Endothelial cell (in vitro differentiated cells): ENCODE data around the gene SCN3A. TPM values are rescaled to one million over a fixed set of nuclear protein-coding genes. Genes with fewer than 3 reads are reported as not detected.

Experiments
- DNase-seq: peaks from one replicate; pipeline ENCODE4 v3.0.0; 2021; ENCODE audit warnings: low spot score
- H3K27ac Mint-ChIP-seq: one replicate; pipeline ENCODE4 v1.8.0; 2021; ENCODE audit warnings: mixed read lengths, inconsistent platforms; ENCODE audit not compliant: unreplicated experiment
- H3K27me3 Mint-ChIP-seq: one replicate; pipeline ENCODE4 v1.8.0; 2021; ENCODE audit warnings: mild to moderate bottlenecking, moderate library complexity, mixed read lengths, inconsistent platforms; ENCODE audit not compliant: unreplicated experiment
- H3K36me3 Mint-ChIP-seq: one replicate; pipeline ENCODE4 v1.8.0; 2021; ENCODE audit warnings: mild to moderate bottlenecking, low read depth, mixed read lengths, inconsistent platforms; ENCODE audit not compliant: unreplicated experiment
- H3K4me1 Mint-ChIP-seq: one replicate; pipeline ENCODE4 v1.8.0; 2021; ENCODE audit warnings: mild to moderate bottlenecking, mixed read lengths, inconsistent platforms; ENCODE audit not compliant: unreplicated experiment
- H3K4me3 Mint-ChIP-seq: one replicate; pipeline ENCODE4 v1.8.0; 2021; ENCODE audit warnings: mild to moderate bottlenecking, mixed read lengths, inconsistent platforms; ENCODE audit not compliant: unreplicated experiment
- H3K9me3 Mint-ChIP-seq: one replicate; pipeline ENCODE4 v1.8.0; 2021; ENCODE audit warnings: mixed read lengths, inconsistent platforms; ENCODE audit not compliant: unreplicated experiment
- CTCF ChIP-seq: fragments of 200-600 bp; sonication (generic); IDR thresholded peaks from one replicate; pipeline ENCODE4 v1.5.0; 2021; ENCODE audit warnings: antibody characterized with exemption; ENCODE audit not compliant: unreplicated experiment
- total RNA-seq: library from RNA; stranded (reverse); fragmentation: NEBNext Ultra II Directional; extraction: Animal tissue kit (Norgen Biotek cat#: 25700); gene quantifications from one replicate; pipeline ENCODE4 v1.2.1, GENCODE V29; 2021; ENCODE audit not compliant: unreplicated experiment

SCN3A gene
- total RNA-seq, 1 donor from 2014 or later, result 0.38 TPM

GRCh38 chr2:165147186-165148045 is 56.4 kb downstream of the SCN3A start:
- TF ChIP-seq CTCF, result no peak
- H3K27me3 Mint-ChIP-seq, result no peaks in the 10 kb centered on the region
- H3K36me3 Mint-ChIP-seq, result no peaks in the 10 kb centered on the region
- H3K27ac Mint-ChIP-seq, result no peak overlapping the region
- no peak for DNase-seq
- no peaks in the 10 kb centered on the region for H3K9me3 Mint-ChIP-seq
- peaks cover 4% of the 10 kb centered on the region for H3K4me1 Mint-ChIP-seq
- no peak overlapping the region for H3K4me3 Mint-ChIP-seq

GRCh38 chr2:165144315-165144714 is 59.5 kb downstream of the SCN3A start:
- no peaks in the 10 kb centered on the region for H3K27me3 Mint-ChIP-seq
- no peak overlapping the region for H3K4me3 Mint-ChIP-seq
- TF ChIP-seq CTCF, result no peak
- no peak overlapping the region for H3K27ac Mint-ChIP-seq
- no peak for DNase-seq
- no peaks in the 10 kb centered on the region for H3K9me3 Mint-ChIP-seq
- peaks cover 4% of the 10 kb centered on the region for H3K4me1 Mint-ChIP-seq
- H3K36me3 Mint-ChIP-seq, result no peaks in the 10 kb centered on the region

GRCh38 chr2:165141601-165142354 is 62.1 kb downstream of the SCN3A start:
- Mint-ChIP-seq H3K4me3 (no peak overlapping the region), H3K9me3 (no peaks in the 10 kb centered on the region), H3K27ac (no peak overlapping the region)

GRCh38 chr2:165126244-165126643 is 77.6 kb downstream of the SCN3A start:
- no peak for TF ChIP-seq CTCF
- Mint-ChIP-seq H3K36me3 (no peaks in the 10 kb centered on the region), H3K4me1 (no peaks in the 10 kb centered on the region), H3K27me3 (no peaks in the 10 kb centered on the region), H3K27ac (no peak overlapping the region), H3K4me3 (no peak overlapping the region), H3K9me3 (no peaks in the 10 kb centered on the region)
- DNase-seq, result no peak

More at GRCh38 chr2:165141601-165142354, 62.1 kb downstream of the SCN3A start:
- Mint-ChIP-seq H3K27me3 (no peaks in the 10 kb centered on the region), H3K4me1 (no peaks in the 10 kb centered on the region), H3K36me3 (no peaks in the 10 kb centered on the region)
- TF ChIP-seq CTCF, result peak; percentile 57
- no peak for DNase-seq

GRCh38 chr2:165122521-165122920 is 81.3 kb downstream of the SCN3A start:
- Mint-ChIP-seq H3K9me3 (no peaks in the 10 kb centered on the region), H3K27me3 (no peaks in the 10 kb centered on the region), H3K4me3 (no peak overlapping the region), H3K4me1 (no peaks in the 10 kb centered on the region), H3K36me3 (no peaks in the 10 kb centered on the region), H3K27ac (no peak overlapping the region)
- no peak for DNase-seq
- TF ChIP-seq CTCF, result no peak
